ENCODE results near the gene B2M.

DNA sequence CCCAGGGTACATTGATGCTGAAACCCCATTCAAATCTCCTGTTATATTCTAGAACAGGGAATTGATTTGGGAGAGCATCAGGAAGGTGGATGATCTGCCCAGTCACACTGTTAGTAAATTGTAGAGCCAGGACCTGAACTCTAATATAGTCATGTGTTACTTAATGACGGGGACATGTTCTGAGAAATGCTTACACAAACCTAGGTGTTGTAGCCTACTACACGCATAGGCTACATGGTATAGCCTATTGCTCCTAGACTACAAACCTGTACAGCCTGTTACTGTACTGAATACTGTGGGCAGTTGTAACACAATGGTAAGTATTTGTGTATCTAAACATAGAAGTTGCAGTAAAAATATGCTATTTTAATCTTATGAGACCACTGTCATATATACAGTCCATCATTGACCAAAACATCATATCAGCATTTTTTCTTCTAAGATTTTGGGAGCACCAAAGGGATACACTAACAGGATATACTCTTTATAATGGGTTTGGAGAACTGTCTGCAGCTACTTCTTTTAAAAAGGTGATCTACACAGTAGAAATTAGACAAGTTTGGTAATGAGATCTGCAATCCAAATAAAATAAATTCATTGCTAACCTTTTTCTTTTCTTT, 5.8 kb downstream of the B2M start:
- TF ChIP-seq, protein P1, sequence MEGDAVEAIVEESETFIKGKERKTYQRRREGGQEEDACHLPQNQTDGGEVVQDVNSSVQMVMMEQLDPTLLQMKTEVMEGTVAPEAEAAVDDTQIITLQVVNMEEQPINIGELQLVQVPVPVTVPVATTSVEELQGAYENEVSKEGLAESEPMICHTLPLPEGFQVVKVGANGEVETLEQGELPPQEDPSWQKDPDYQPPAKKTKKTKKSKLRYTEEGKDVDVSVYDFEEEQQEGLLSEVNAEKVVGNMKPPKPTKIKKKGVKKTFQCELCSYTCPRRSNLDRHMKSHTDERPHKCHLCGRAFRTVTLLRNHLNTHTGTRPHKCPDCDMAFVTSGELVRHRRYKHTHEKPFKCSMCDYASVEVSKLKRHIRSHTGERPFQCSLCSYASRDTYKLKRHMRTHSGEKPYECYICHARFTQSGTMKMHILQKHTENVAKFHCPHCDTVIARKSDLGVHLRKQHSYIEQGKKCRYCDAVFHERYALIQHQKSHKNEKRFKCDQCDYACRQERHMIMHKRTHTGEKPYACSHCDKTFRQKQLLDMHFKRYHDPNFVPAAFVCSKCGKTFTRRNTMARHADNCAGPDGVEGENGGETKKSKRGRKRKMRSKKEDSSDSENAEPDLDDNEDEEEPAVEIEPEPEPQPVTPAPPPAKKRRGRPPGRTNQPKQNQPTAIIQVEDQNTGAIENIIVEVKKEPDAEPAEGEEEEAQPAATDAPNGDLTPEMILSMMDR (IDR thresholded peaks at IDR 0.05): no peak
- TF ChIP-seq POLR2A (IDR thresholded peaks at IDR 0.05): no peak
- no peak for TF ChIP-seq POLR2AphosphoS5 (IDR thresholded peaks at IDR 0.05)
- TF ChIP-seq EP300 (IDR thresholded peaks at IDR 0.05): no peak

Data from suprapubic skin (tissue), 4 donors.